Astrocyte (in vitro differentiated cells and primary cell): Measurements from ENCODE around the gene SETD7.

Experiments
- EZH2 ChIP-seq: IDR thresholded peaks from 2 replicates; pipeline ENCODE4 v1.6.1; 2012; ENCODE audit warnings: mild to moderate bottlenecking, low read length, inconsistent platforms; ENCODE audit not compliant: insufficient read depth
- TF ChIP-seq, protein P1 (sequence below): IDR thresholded peaks from 2 replicates; pipeline ENCODE4 v1.5.1; 2011; ENCODE audit warnings: low read depth, mild to moderate bottlenecking, inconsistent platforms, low read length, moderate library complexity; ENCODE audit not compliant: insufficient read depth

- TF ChIP-seq, protein P1, sequence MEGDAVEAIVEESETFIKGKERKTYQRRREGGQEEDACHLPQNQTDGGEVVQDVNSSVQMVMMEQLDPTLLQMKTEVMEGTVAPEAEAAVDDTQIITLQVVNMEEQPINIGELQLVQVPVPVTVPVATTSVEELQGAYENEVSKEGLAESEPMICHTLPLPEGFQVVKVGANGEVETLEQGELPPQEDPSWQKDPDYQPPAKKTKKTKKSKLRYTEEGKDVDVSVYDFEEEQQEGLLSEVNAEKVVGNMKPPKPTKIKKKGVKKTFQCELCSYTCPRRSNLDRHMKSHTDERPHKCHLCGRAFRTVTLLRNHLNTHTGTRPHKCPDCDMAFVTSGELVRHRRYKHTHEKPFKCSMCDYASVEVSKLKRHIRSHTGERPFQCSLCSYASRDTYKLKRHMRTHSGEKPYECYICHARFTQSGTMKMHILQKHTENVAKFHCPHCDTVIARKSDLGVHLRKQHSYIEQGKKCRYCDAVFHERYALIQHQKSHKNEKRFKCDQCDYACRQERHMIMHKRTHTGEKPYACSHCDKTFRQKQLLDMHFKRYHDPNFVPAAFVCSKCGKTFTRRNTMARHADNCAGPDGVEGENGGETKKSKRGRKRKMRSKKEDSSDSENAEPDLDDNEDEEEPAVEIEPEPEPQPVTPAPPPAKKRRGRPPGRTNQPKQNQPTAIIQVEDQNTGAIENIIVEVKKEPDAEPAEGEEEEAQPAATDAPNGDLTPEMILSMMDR: no peak
- TF ChIP-seq EZH2: no peak
Measured at GRCh38 chr4:139472852-139473251, 83.2 kb downstream of the SETD7 start.
